Common myeloid progenitor, CD34-positive (primary cell): ENCODE results near the gene SREK1IP1.

Experiments
- CTCF ChIA-PET: fragments of 350-600 bp; sonication (Branson Sonifier 250); formaldehyde crosslinking; loops from one replicate; lab custom pipeline; 2021; ENCODE audit warnings: antibody characterized with exemption; lab: Charles Lee
- POLR2A ChIA-PET: fragments of 350-600 bp; sonication (Branson Sonifier 250); formaldehyde crosslinking; loops from one replicate; lab custom pipeline; 2021; ENCODE audit warnings: antibody characterized with exemption; lab: Charles Lee
- DNase-seq, 3 donors: peaks; one replicate each; pipeline versions ENCODE4 v3.0.0 to v3.0.0-alpha.2; 2013
- H3K27ac ChIP-seq, 2 experiments: 1 replicate in 1 of 2; 2 replicates in 1 of 2; pipeline ENCODE4 v1.7.0; 2013; ENCODE audit warnings: inconsistent platforms in 2 of 2, low read length in 2 of 2, mild to moderate bottlenecking in 2 of 2, low read depth in 1 of 2, moderate library complexity in 1 of 2; ENCODE audit not compliant: severe bottlenecking in 2 of 2, insufficient read depth in 1 of 2, poor library complexity in 1 of 2
- H3K27me3 ChIP-seq, 5 experiments: replicated peaks in 2 of 5; 1 replicate in 3 of 5; 2 replicates in 2 of 5; pipeline versions ENCODE4 v1.6.1 to v1.7.0; 2013; ENCODE audit warnings: low read length in 4 of 5, mild to moderate bottlenecking in 2 of 5, moderate library complexity in 2 of 5, inconsistent platforms in 1 of 5; ENCODE audit not compliant: insufficient read depth in 5 of 5, control insufficient read depth in 4 of 5
- H3K36me3 ChIP-seq, 4 experiments: 1 replicate in 2 of 4; 2 replicates in 2 of 4; pipeline versions ENCODE4 v1.6.1 to v1.7.0; 2013; ENCODE audit warnings: low read length in 3 of 4, control low read depth in 1 of 4, mild to moderate bottlenecking in 1 of 4; ENCODE audit not compliant: control insufficient read depth in 4 of 4, insufficient read depth in 4 of 4
- H3K4me1 ChIP-seq, 4 experiments: 1 replicate in 3 of 4; 2 replicates in 1 of 4; pipeline versions ENCODE4 v1.6.1 to v1.7.1; 2013; ENCODE audit warnings: low read length in 3 of 4, mild to moderate bottlenecking in 3 of 4, control low read depth in 1 of 4, inconsistent platforms in 1 of 4, moderate library complexity in 1 of 4; ENCODE audit not compliant: control insufficient read depth in 4 of 4, insufficient read depth in 4 of 4; ENCODE audit errors: control extremely low read depth in 1 of 4
- H3K4me3 ChIP-seq, 7 experiments: 1 replicate in 4 of 7; 2 replicates in 3 of 7; pipeline versions ENCODE4 v1.5.1 to v1.7.0; 2013; ENCODE audit warnings: mild to moderate bottlenecking in 7 of 7, low read length in 6 of 7, moderate library complexity in 6 of 7, inconsistent platforms in 2 of 7, low read depth in 2 of 7, control low read depth in 1 of 7; ENCODE audit not compliant: insufficient read depth in 4 of 7, control insufficient read depth in 1 of 7; ENCODE audit errors: extremely low read depth in 1 of 7
- H3K9me3 ChIP-seq, 5 experiments: 1 replicate in 4 of 5; 2 replicates in 1 of 5; pipeline versions ENCODE4 v1.6.1 to v1.7.1; 2013; ENCODE audit warnings: low read length in 4 of 5, mild to moderate bottlenecking in 2 of 5, inconsistent platforms in 1 of 5, low read depth in 1 of 5, moderate library complexity in 1 of 5; ENCODE audit not compliant: control insufficient read depth in 4 of 5, insufficient read depth in 2 of 5; ENCODE audit errors: control extremely low read depth in 1 of 5
- WGBS: methylation state at CpG from one replicate; pipeline ENCODE4 v1.1.5; 2013; ENCODE audit not compliant: insufficient coverage; 5-methylcytosine and 5-hydroxymethylcytosine counted together

Gene SREK1IP1

GRCh38 chr5:64800926-64801325 lies 32.4 kb upstream of the SREK1IP1 start:
- no peaks in the 10 kb centered on the region for H3K4me1 ChIP-seq
- H3K27ac ChIP-seq: no peak overlapping the region
- WGBS: no CpG with 5 or more reads among the region's 2 CpGs
- H3K36me3 ChIP-seq: peaks cover 6 to 21% (median 12%) of the 10 kb centered on the region in 4 experiments
- ChIA-PET POLR2A (no interaction called here), CTCF (no interaction called here)
- no peak for DNase-seq
- H3K27me3 ChIP-seq: no peaks in the 10 kb centered on the region
- no peaks in the 10 kb centered on the region for H3K9me3 ChIP-seq
- no peak overlapping the region for H3K4me3 ChIP-seq

DNA sequence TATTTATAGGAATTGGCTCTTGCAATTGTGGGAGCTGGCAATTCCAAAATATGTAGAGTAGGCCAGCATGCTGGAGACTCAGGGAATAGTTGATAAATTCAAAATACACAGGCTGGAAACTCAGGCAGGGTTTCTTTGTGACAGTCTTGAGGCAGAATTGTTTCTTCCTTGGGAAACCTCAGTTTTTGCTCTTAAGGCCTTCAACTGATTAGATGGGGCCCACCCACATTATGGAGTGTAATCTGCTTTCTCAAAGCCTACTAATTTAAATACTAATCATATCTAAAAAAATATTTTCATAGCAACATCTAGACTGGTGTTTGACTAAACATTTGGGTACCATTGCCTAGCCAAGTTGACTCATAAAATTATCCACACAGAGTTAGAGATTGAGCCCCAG lies 27.8 kb upstream of the SREK1IP1 start:
- DNase-seq: no peak
- CTCF ChIA-PET: no interaction called here
- no peak overlapping the region for H3K4me3 ChIP-seq
- no peak overlapping the region for H3K27ac ChIP-seq
- no peaks in the 10 kb centered on the region for H3K27me3 ChIP-seq
- no peaks in the 10 kb centered on the region for H3K4me1 ChIP-seq
- H3K36me3 ChIP-seq: peaks cover 3 to 9% (median 3%) of the 10 kb centered on the region in 4 experiments
- POLR2A ChIA-PET: no interaction called here
- no peaks in the 10 kb centered on the region for H3K9me3 ChIP-seq

DNA sequence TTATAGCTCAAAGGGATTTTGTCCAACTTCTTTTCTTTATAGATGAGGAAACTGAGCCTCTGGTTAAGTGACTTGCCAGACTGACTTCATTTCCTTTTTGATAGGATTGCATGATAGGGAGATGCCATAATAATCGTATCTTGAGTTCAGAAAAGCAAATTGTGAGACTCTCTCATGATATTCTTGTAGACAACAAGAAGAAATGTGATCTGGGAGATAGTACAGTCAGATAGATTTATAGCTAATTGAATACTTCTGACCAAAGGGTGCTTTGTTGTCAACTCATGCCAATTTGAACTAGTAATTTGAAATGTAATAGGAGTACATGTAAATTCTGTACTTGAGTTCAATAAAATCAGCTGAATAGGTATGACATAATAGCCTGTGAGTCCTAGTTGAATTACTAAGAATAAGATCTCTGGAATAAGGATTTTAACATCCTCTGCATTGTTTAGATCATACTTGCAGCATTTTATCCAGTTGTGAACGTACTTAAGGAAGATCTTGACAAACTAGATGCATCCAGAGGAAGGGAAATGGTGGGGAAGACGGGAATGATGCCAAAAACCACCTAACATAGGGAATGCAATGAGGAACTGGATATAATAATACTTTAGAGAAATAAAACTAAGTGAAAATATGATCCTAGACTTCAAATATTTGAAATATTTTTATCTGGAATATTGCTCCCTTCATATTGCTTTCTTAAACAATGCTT lies 25.7 kb upstream of the SREK1IP1 start:
- DNase-seq: no peak
- Histone ChIP-seq H3K27ac (no peak overlapping the region), H3K27me3 (no peaks in the 10 kb centered on the region), H3K4me3 (no peak overlapping the region), H3K9me3 (no peaks in the 10 kb centered on the region), H3K4me1 (no peaks in the 10 kb centered on the region), H3K36me3 (peaks cover 0 to 5% (median 0%) of the 10 kb centered on the region in 4 experiments)
- 44% methylated on average over 2 of the region's 3 CpGs for WGBS
- CTCF ChIA-PET: interaction anchor here (0.9 to 1.6 kb wide), 3 partner anchors 10 to 161 kb away, joined by 3 to 4 read pairs (median 3); no protein-coding TSS in a partner anchor
- POLR2A ChIA-PET: no interaction called here

DNA sequence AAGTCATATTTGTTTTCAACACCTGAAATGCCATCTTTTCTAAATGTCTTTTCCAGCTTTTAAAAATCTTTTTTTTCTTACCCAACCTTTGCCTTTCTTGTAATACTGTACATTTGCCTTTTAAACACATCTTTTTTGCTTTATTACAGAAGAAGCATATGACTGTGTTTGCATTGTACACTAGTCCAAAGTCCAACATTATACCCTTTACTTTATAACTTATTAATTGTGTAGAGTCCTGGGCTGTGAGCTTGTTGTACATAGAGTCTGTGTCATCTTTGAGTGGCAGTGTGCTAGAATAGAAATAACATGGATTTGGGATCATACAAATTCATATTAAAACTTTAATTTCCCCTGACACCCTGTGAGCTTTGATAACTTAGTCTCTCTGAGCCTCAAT lies 24.0 kb upstream of the SREK1IP1 start:
- ChIA-PET POLR2A (no interaction called here), CTCF (no interaction called here)
- Histone ChIP-seq H3K27me3 (no peaks in the 10 kb centered on the region), H3K4me1 (no peaks in the 10 kb centered on the region), H3K36me3 (peaks cover 0 to 5% (median 0%) of the 10 kb centered on the region in 4 experiments), H3K9me3 (no peaks in the 10 kb centered on the region), H3K4me3 (no peak overlapping the region), H3K27ac (no peak overlapping the region)
- no peak for DNase-seq

GRCh38 chr5:64790210-64790609 lies 21.7 kb upstream of the SREK1IP1 start:
- Histone ChIP-seq H3K4me1 (no peaks in the 10 kb centered on the region), H3K9me3 (no peaks in the 10 kb centered on the region), H3K27me3 (no peaks in the 10 kb centered on the region), H3K27ac (no peak overlapping the region), H3K4me3 (no peak overlapping the region), H3K36me3 (peaks cover 0 to 6% (median 3%) of the 10 kb centered on the region in 4 experiments)
- ChIA-PET CTCF (no interaction called here), POLR2A (no interaction called here)
- DNase-seq: peak in 1 of 3 donors; percentile 45
- WGBS: 71% methylated on average over 1 of the region's 1 CpG

- 100% methylated on average over 2 of the region's 3 CpGs for WGBS
- H3K36me3 ChIP-seq: peaks cover 0 to 6% (median 1%) of the 10 kb centered on the region in 4 experiments
- DNase-seq: no peak
- ChIA-PET POLR2A (no interaction called here), CTCF (no interaction called here)
- H3K4me1 ChIP-seq: no peaks in the 10 kb centered on the region
- no peak overlapping the region for H3K27ac ChIP-seq
- H3K27me3 ChIP-seq: no peaks in the 10 kb centered on the region
- no peaks in the 10 kb centered on the region for H3K9me3 ChIP-seq
- H3K4me3 ChIP-seq: no peak overlapping the region
These were observed 21.0 kb upstream of the SREK1IP1 start for GRCh38 chr5:64789457-64789856.

GRCh38 chr5:64788156-64788555 lies 19.7 kb upstream of the SREK1IP1 start:
- Histone ChIP-seq H3K4me1 (no peaks in the 10 kb centered on the region), H3K9me3 (no peaks in the 10 kb centered on the region), H3K27ac (no peak overlapping the region), H3K4me3 (no peak overlapping the region), H3K27me3 (no peaks in the 10 kb centered on the region), H3K36me3 (peaks cover 0 to 11% (median 2%) of the 10 kb centered on the region in 4 experiments)
- CTCF ChIA-PET: interaction anchor here (1.1 to 1.6 kb wide), 2 partner anchors 13 to 159 kb away, joined by 3 to 6 read pairs; no protein-coding TSS in a partner anchor
- WGBS: no CpG with 5 or more reads among the region's 2 CpGs
- no peak for DNase-seq
- POLR2A ChIA-PET: no interaction called here
